ENCODE results near the gene PRG3. TPM values are rescaled to one million over a fixed set of nuclear protein-coding genes. Genes with fewer than 3 reads are reported as not detected.

The PRG3 gene
- total and polyA plus RNA-seq, 2 of the 13 experiments (the other 11 are each of a cell fraction or from before 2014, with no cell fraction given) = not detected

- intact Hi-C loops (cut with micrococcal nuclease; ENCODE audit: unreplicated experiment) (loop anchor here (5.0 to 10.0 kb wide), 2 partner anchors 72 to 215 kb away; no protein-coding TSS in a partner anchor), in situ Hi-C loops (cut with HindIII; ENCODE audit: extremely low pct_ligation_motif_present, low pct_unique_long_range_greater_than_20kb) (loop anchor here (5.0 to 10.0 kb wide), 5 partner anchors 108 to 505 kb away; partner anchors contain the start of genes TIMM10 and UBE2L6)
- Histone ChIP-seq H4K20me1 (ENCODE audit: insufficient read depth, low read length) (no peaks in the 10 kb centered on the region), H3K27me3 (ENCODE audit: control insufficient read depth in 1 of 2, insufficient read depth in 2 of 2, low read length in 2 of 2) (peaks cover 1 to 11% of the 10 kb centered on the region in 2 experiments; a peak in 4 of 5 replicates), H3K4me2 (ENCODE audit: low read depth, low read length) (peak overlapping the region; percentile 92), H3K79me2 (ENCODE audit: insufficient read depth, low read length) (no peaks in the 10 kb centered on the region), H3K4me1 (ENCODE audit: insufficient read depth, low read length) (peaks cover 47% of the 10 kb centered on the region), H2AFZ (ENCODE audit: low read length) (peak overlapping the region; percentile 71), H3K36me3 (replicated peaks in 1 of 2; ENCODE audit: control insufficient read depth in 1 of 2, insufficient read depth in 2 of 2, low read length in 2 of 2) (no peaks in the 10 kb centered on the region), H3K27ac (ENCODE audit: extremely low read length, insufficient read depth, low read length) (no peak overlapping the region), H3K4me3 (replicated peaks in 1 of 3; ENCODE audit: insufficient read depth in 1 of 3, low read depth in 2 of 3, low read length in 3 of 3) (peak overlapping the region; percentile 46 to 72 (median 48); a peak in 5 of 6 replicates), H3K9me3 (ENCODE audit: low read length) (no peaks in the 10 kb centered on the region), H3K9ac (ENCODE audit: insufficient read depth, low read depth, low read length) (no peak overlapping the region)
- POLR2A ChIA-PET = no interaction called here
- BruUV-seq (replicated peaks) = no TSS peak
- ATAC-seq (peak; percentile 81), DNase-seq (ENCODE audit: low spot score) (peak; percentile 35), FAIRE-seq (no peak)
- CTCF ChIA-PET (ENCODE audit: low intra/inter-chr PET ratio, low total read pairs) = no interaction called here
- 4% methylated on average over 21 of the region's 31 CpGs for WGBS (ENCODE audit: low lambda C conversion rate)
- TF ChIP-seq CENPBD1 (CRISPR knock-in tag; IDR thresholded peaks at IDR 0.05; ENCODE audit: borderline replicate concordance, low read depth) = no peak
- TF ChIP-seq ZFP82 (CRISPR knock-in tag; IDR thresholded peaks at IDR 0.05; ENCODE audit: borderline replicate concordance) = no peak
- TF ChIP-seq ZFY (CRISPR knock-in tag; IDR thresholded peaks at IDR 0.05) = 0 out of 2 replicates have a peak, but pooled peaks have one; percentile 26
- no peak for TF ChIP-seq POGK (CRISPR knock-in tag; conservative IDR thresholded peaks at IDR 0.05)
- TF ChIP-seq ZNF432 (CRISPR knock-in tag; IDR thresholded peaks at IDR 0.05; ENCODE audit: borderline replicate concordance) = no peak
- no peak for TF ChIP-seq TEAD2 (CRISPR knock-in tag; IDR thresholded peaks at IDR 0.05)
- TF ChIP-seq MTF2 (CRISPR knock-in tag; IDR thresholded peaks at IDR 0.05; ENCODE audit: borderline replicate concordance) = peak; percentile 60; the same call in 1 of the 2 replicates
- TF ChIP-seq KLF6 (CRISPR knock-in tag; IDR thresholded peaks at IDR 0.05) = no peak
- TF ChIP-seq ZNF687 (CRISPR knock-in tag; IDR thresholded peaks at IDR 0.05) = peak; percentile 74
- no peak for TF ChIP-seq PHF20 (CRISPR knock-in tag; IDR thresholded peaks at IDR 0.05)
- no peak for TF ChIP-seq ZFP62 (CRISPR knock-in tag; IDR thresholded peaks at IDR 0.05)
- peak; percentile 7; the same call in 1 of the 2 replicates for TF ChIP-seq PATZ1 (CRISPR knock-in tag; IDR thresholded peaks at IDR 0.05)
- no peak for TF ChIP-seq ETV6 (CRISPR knock-in tag; conservative IDR thresholded peaks at IDR 0.05)
- peak; percentile 58; the same call in 1 of the 2 replicates for TF ChIP-seq KDM5B (CRISPR knock-in tag; IDR thresholded peaks at IDR 0.05; ENCODE audit: borderline replicate concordance)
- no peak for TF ChIP-seq ZNF274 (CRISPR knock-in tag; IDR thresholded peaks at IDR 0.05)
Observed at GRCh38 chr11:57349491-57350274, 31.3 kb downstream of the PRG3 start.

Measured in HepG2 (cell line).